ENCODE results near the gene OSBP. TPM values are rescaled to one million over a fixed set of nuclear protein-coding genes. Genes with fewer than 3 reads are reported as not detected.

OSBP gene
- total and polyA plus RNA-seq, 9 of the 15 experiments (the other 6 are each of a cell fraction or from before 2014, with no cell fraction given) = 11.7 to 49.0 (median 28.7) TPM

- TF ChIP-seq MGA (IDR thresholded peaks at IDR 0.05) = peak; percentile 85
- no peak for TF ChIP-seq ZNF311 (CRISPR knock-in tag; IDR thresholded peaks at IDR 0.05)
- peak; percentile 24 to 31 for TF ChIP-seq E2F6 (IDR thresholded peaks at IDR 0.05; ENCODE audit: borderline replicate concordance in 1 of 2, extremely low read depth in 1 of 2, insufficient read depth in 1 of 2, insufficient read length in 1 of 2, low read depth in 1 of 2, low read length in 1 of 2, poor library complexity in 1 of 2, severe bottlenecking in 1 of 2)
- TF ChIP-seq TARDBP (IDR thresholded peaks at IDR 0.05) = no peak
- no peak for TF ChIP-seq ZKSCAN1 (IDR thresholded peaks at IDR 0.05; ENCODE audit: low read depth, low read length)
- no peak for TF ChIP-seq CHCHD3 (CRISPR knock-in tag; IDR thresholded peaks at IDR 0.05)
- no peak for TF ChIP-seq KAT2B (IDR thresholded peaks at IDR 0.05; ENCODE audit: low read depth, low read length)
- TF ChIP-seq BHLHE40 (IDR thresholded peaks at IDR 0.05; ENCODE audit: low read length) = no peak
- peak in 1 of 2 experiments; percentile 45; a peak in 1 of 4 replicates for TF ChIP-seq KDM1A (IDR thresholded peaks at IDR 0.05)
- no peak for TF ChIP-seq ATF4 (CRISPR knock-in tag; IDR thresholded peaks at IDR 0.05)
- TF ChIP-seq NR2C2 (CRISPR knock-in tag; IDR thresholded peaks at IDR 0.05) = 0 out of 2 replicates have a peak, but pooled peaks have one; percentile 21
- TF ChIP-seq NR2C2 (tag; IDR thresholded peaks at IDR 0.05) = no peak
- TF ChIP-seq SETDB1 (IDR thresholded peaks at IDR 0.05; ENCODE audit: low read length) = no peak
- TF ChIP-seq ZBTB7A (IDR thresholded peaks at IDR 0.05; ENCODE audit: borderline replicate concordance, control insufficient read depth, low read depth, low read length) = no peak
- TF ChIP-seq MED1 (CRISPR knock-in tag; IDR thresholded peaks at IDR 0.05; ENCODE audit: borderline replicate concordance) = no peak
- 0 out of 2 replicates have a peak, but pooled peaks have one; percentile 70 for TF ChIP-seq THRAP3 (IDR thresholded peaks at IDR 0.05; ENCODE audit: borderline replicate concordance)
Measured at GRCh38 chr11:59556917-59557348, 58.6 kb downstream of the OSBP start (continued).

Measured in K562 (cell line).